Measurements from ENCODE around the gene ETFDH.
A peak's percentile ranks its signal among the peaks of the same experiment; 100 is the strongest.

ETFDH gene

GRCh38 chr4:158671915-158672806, at the start of gene ETFDH (continued):
- TF ChIP-seq ZNF544 (tag by site-specific recombination; IDR thresholded peaks at IDR 0.05) (no peak), BCL11B (tag by site-specific recombination; IDR thresholded peaks at IDR 0.05; ENCODE audit: low read depth) (no peak), ZNF133 (tag by site-specific recombination; IDR thresholded peaks at IDR 0.05) (no peak), ZNF571 (tag by site-specific recombination; IDR thresholded peaks at IDR 0.05) (no peak), ZIC2 (tag by site-specific recombination; IDR thresholded peaks at IDR 0.05) (peak; percentile 78), ZNF529 (tag by site-specific recombination; IDR thresholded peaks at IDR 0.05; ENCODE audit: insufficient replicate concordance) (no peak), ZNF707 (tag by site-specific recombination; IDR thresholded peaks at IDR 0.05) (no peak), ZNF555 (tag by site-specific recombination; conservative IDR thresholded peaks at IDR 0.05) (no peak), ZNF394 (tag by site-specific recombination; IDR thresholded peaks at IDR 0.05; ENCODE audit: borderline replicate concordance) (peak; percentile 52; the same call in 1 of the 2 replicates), ZNF561 (tag by site-specific recombination; IDR thresholded peaks at IDR 0.05; ENCODE audit: borderline replicate concordance) (no peak), SALL2 (tag by site-specific recombination; IDR thresholded peaks at IDR 0.05; ENCODE audit: borderline replicate concordance) (no peak), WT1 (tag by site-specific recombination; IDR thresholded peaks at IDR 0.05) (no peak), PRDM2 (tag by site-specific recombination; IDR thresholded peaks at IDR 0.05; ENCODE audit: borderline replicate concordance) (no peak), ZNF274 (IDR thresholded peaks at IDR 0.05; ENCODE audit: low read length) (no peak), ZNF274 (tag by site-specific recombination; IDR thresholded peaks at IDR 0.05; ENCODE audit: borderline replicate concordance) (no peak), ZNF423 (tag by site-specific recombination; IDR thresholded peaks at IDR 0.05) (no peak), ZNF510 (tag by site-specific recombination; IDR thresholded peaks at IDR 0.05; ENCODE audit: insufficient replicate concordance) (no peak), ZNF626 (tag by site-specific recombination; IDR thresholded peaks at IDR 0.05) (no peak), ZNF121 (tag by site-specific recombination; IDR thresholded peaks at IDR 0.05) (no peak), ZBTB21 (tag by site-specific recombination; IDR thresholded peaks at IDR 0.05) (peak; percentile 66; the same call in 1 of the 2 replicates), GLIS1 (tag by site-specific recombination; IDR thresholded peaks at IDR 0.05) (peak; percentile 50; the same call in 1 of the 2 replicates), ZNF266 (tag by site-specific recombination; IDR thresholded peaks at IDR 0.05; ENCODE audit: low read depth) (no peak), ZNF366 (tag by site-specific recombination; conservative IDR thresholded peaks at IDR 0.05) (peak; percentile 55), ZNF24 (tag by site-specific recombination; IDR thresholded peaks at IDR 0.05) (peak; percentile 66; the same call in 1 of the 2 replicates), ZXDB (tag by site-specific recombination; IDR thresholded peaks at IDR 0.05) (peak; percentile 80)
- TF ChIP-seq, protein P1, sequence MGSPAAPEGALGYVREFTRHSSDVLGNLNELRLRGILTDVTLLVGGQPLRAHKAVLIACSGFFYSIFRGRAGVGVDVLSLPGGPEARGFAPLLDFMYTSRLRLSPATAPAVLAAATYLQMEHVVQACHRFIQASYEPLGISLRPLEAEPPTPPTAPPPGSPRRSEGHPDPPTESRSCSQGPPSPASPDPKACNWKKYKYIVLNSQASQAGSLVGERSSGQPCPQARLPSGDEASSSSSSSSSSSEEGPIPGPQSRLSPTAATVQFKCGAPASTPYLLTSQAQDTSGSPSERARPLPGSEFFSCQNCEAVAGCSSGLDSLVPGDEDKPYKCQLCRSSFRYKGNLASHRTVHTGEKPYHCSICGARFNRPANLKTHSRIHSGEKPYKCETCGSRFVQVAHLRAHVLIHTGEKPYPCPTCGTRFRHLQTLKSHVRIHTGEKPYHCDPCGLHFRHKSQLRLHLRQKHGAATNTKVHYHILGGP (tag by site-specific recombination; IDR thresholded peaks at IDR 0.05) = no peak
- TF ChIP-seq, protein P2, sequence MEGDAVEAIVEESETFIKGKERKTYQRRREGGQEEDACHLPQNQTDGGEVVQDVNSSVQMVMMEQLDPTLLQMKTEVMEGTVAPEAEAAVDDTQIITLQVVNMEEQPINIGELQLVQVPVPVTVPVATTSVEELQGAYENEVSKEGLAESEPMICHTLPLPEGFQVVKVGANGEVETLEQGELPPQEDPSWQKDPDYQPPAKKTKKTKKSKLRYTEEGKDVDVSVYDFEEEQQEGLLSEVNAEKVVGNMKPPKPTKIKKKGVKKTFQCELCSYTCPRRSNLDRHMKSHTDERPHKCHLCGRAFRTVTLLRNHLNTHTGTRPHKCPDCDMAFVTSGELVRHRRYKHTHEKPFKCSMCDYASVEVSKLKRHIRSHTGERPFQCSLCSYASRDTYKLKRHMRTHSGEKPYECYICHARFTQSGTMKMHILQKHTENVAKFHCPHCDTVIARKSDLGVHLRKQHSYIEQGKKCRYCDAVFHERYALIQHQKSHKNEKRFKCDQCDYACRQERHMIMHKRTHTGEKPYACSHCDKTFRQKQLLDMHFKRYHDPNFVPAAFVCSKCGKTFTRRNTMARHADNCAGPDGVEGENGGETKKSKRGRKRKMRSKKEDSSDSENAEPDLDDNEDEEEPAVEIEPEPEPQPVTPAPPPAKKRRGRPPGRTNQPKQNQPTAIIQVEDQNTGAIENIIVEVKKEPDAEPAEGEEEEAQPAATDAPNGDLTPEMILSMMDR (tag by site-specific recombination; IDR thresholded peaks at IDR 0.05) = peak; percentile 96
- TF ChIP-seq, protein P3, sequence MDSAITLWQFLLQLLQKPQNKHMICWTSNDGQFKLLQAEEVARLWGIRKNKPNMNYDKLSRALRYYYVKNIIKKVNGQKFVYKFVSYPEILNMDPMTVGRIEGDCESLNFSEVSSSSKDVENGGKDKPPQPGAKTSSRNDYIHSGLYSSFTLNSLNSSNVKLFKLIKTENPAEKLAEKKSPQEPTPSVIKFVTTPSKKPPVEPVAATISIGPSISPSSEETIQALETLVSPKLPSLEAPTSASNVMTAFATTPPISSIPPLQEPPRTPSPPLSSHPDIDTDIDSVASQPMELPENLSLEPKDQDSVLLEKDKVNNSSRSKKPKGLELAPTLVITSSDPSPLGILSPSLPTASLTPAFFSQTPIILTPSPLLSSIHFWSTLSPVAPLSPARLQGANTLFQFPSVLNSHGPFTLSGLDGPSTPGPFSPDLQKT (IDR thresholded peaks at IDR 0.05; ENCODE audit: borderline replicate concordance, low read depth, low read length) = no peak
- TF ChIP-seq, protein P4, sequence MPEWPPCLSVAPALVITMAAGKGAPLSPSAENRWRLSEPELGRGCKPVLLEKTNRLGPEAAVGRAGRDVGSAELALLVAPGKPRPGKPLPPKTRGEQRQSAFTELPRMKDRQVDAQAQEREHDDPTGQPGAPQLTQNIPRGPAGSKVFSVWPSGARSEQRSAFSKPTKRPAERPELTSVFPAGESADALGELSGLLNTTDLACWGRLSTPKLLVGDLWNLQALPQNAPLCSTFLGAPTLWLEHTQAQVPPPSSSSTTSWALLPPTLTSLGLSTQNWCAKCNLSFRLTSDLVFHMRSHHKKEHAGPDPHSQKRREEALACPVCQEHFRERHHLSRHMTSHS (tag by site-specific recombination; IDR thresholded peaks at IDR 0.05) = no peak
